GM21447 (cell line): Measurements from ENCODE around the gene DRD1.

Experiments used
- ATAC-seq: cut with Tn5 transposase; IDR thresholded peaks from one replicate; pipeline ENCODE4 v1.9.1; 2021; ENCODE audit not compliant: unreplicated experiment

DRD1 gene

DNA sequence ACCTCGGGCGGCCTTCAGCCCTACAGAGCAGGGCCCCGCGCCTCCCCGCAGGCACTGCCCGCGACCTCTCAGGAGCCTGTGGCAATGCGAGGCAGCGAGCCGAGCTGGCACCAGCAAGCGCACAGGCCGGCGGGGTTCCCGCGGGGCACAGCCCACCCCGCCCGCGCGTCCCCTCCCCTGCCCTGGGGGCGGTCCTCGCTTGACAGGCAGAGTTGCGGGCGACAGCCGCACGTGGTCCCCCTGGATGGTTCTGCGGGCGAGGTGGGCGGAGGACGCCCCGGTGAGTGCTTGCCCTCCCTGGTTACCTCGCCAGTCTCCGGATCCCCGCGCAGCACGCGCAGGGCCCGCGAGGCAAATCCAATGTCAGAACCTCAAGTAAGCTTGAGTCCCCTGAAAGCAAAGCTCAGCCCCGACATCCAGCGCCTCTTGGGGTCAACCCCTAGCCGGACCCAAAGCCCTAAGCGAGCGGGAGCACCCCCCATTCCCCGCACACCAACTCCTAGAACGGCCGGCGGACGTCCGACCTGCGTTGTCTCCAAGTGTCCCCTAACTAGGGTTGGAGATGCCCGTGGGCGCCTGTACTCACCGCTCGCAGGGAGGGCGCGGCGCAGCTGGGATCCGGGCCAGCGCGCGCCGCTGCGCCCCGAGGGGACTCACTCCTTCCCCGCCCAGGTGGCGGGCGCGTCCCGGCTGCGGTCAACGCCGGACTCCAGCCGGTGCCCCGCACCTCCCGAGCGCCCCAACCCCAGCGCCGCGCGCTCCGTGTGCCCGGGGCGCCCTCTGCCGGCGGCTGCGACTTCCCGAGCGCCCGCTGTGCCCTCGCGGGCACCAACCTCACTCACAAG lies at the start of gene DRD1:
DRD1 (minus strand) TSS at position 123 of the 845 bp plus-strand sequence. CDS start 1,083 bp downstream, outside the sequence.
- no peak for ATAC-seq

DNA sequence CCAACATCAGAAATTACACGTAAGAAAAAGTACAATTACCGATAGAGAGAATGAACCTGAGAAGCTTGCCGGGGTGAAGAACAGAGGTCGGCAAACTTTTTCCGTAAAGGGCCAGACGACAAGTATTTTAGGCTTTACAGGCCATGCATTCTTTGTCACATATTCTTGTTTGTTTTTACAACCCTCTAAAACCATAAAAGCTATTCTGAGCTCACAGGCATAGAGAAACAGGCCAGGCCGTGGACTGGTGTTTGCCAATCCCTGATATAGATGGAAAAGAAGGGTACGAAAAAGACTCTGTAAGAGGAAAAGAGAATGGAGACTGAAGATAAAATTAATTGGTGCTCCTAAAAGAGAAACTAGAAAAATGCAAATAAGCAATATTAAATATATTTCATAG lies 49.7 kb upstream of the DRD1 start:
- ATAC-seq = no peak

GRCh38 chr5:175493260-175493659 lies 49.3 kb upstream of the DRD1 start:
- no peak for ATAC-seq

- no peak for ATAC-seq
These were observed 47.2 kb upstream of the DRD1 start for GRCh38 chr5:175491223-175491622.

DNA sequence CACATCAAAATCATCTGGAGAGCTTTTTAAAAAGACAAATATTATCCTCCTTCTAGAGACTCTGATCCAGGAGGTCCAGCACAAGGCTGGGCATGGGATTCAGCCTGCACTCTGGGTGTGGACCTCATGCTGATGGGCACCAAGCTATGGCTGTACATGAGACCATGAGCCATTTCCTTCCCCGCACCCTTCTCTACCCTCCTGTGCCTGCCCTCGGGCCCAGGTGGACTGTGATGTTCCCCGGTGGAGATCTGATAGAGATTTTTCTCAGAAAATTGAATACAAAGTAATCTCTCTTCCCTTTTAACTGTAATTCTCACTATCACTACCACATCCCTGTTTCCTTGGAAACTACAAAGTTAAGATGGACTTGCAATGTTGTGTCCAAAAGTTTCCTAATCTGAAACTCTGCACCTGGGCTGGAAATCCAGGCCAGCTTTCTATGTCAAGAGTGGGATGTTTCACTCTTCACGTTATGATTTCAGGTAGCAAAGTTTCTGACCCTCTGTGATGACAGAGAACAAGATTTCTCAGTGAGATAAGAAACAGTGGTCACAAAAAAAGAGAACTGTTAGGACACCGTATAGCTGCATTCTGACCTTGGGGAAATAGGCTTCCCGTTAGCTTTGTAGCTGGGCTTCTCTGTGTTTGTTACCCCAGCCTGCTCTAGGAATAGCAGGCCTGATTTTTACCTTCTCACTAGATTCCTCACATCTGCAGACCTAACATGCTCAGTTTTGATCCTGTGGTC lies 45.9 kb upstream of the DRD1 start:
- ATAC-seq = no peak

- no peak for ATAC-seq
These were observed 43.7 kb upstream of the DRD1 start for GRCh38 chr5:175487514-175488222.

DNA sequence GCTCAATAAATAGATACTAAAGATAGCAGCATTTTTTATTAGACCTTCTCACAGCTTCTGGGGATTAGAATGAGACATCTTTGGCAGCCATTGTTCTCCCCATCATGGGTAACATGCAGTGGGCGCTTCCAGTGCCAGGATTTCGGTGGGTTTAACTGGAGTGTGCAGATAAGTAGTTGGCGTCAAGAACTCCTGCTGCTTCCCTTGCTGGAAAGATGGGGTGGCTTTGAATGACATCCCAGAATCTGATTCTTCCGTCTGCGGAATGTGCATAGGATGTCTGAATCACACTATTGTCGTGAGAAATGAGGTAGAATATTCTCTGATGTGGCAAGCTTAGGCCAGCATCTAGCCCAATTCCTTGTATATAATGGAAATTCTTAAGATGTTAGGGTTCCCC lies 41.6 kb upstream of the DRD1 start:
- ATAC-seq = no peak

DNA sequence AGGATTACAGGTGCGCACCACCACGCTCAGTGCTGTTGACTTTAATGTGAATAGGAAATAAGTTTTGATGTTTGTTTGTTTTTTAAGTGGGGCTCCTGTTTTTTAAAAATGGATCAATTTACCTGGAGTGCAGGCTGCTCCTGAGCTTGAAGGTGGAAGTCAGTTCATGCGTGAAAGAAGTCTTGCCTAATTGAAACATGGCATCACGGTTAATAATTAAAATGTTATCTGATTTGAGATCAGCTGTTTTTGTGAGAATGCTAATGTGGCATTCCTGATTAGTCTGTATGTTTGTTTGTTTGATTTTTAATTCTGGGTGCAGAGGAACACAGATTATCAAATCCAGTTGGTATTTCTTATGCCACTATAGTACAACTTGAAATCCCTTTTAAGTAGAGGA lies 40.8 kb upstream of the DRD1 start:
- ATAC-seq = no peak

GRCh38 chr5:175484322-175484721 lies 40.3 kb upstream of the DRD1 start:
- no peak for ATAC-seq

DNA sequence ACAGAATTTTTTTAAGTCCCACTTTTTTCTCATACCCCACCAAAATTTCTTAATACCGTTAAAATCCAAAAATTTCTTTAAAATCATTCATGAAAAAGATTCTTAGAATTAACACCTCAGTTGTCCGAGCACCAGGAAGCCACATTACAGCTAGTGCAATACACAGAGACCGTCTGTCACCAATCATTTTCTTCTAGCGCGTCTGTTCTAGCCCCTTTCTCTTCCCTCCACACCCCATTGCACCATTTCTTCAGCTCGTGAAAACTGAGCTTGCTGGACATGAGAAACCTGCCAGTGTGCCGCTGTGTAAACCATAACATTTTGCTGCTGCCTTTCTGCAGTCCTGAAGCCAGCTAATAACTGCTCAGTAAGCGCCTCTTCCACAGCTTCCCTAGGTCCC lies 39.4 kb upstream of the DRD1 start:
- ATAC-seq = no peak

GRCh38 chr5:175479125-175479881 lies 35.3 kb upstream of the DRD1 start:
- ATAC-seq = peak; percentile 13

DNA sequence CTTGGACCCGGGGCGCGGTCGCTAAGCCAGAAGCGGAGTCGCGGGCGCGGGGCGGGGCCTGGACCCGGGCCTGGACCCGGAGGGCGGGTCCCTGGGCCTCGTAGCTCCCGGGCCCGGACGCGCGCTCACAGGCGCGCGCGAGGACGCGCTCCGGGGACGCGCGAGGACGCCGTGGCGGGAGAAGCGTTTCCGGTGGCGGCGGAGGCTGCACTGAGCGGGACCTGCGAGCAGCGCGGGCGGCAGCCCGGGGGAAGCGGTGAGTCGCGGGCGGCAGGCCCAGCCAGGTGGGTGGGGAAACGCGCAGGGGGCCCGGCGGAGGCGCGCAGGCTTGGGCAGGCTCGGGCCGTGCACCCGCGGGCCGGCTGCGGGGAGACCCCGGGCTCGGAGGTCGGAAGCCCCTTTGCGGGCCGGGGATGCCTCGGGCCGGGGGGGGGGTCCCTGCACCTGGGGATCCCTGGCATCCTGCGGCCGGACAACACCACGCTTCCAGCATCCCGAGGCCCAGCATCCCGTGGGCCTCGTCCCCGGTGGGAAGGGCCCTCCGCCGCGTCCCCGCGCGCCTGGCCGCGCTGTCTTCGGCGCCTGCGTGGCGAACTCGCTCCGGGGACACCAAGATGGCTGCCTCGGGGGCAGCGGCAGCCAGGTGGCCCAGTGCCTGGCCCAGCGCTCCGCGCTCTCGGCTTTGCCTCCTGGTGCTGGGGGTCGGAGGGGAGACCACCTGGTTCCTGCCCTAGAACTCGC lies 34.6 kb upstream of the DRD1 start, which contains the start of gene SFXN1:
SFXN1 (plus strand) TSS at position 177 of the 741 bp plus-strand sequence. CDS start 13,544 bp downstream, outside the sequence.
- ATAC-seq = peak; percentile 89

DNA sequence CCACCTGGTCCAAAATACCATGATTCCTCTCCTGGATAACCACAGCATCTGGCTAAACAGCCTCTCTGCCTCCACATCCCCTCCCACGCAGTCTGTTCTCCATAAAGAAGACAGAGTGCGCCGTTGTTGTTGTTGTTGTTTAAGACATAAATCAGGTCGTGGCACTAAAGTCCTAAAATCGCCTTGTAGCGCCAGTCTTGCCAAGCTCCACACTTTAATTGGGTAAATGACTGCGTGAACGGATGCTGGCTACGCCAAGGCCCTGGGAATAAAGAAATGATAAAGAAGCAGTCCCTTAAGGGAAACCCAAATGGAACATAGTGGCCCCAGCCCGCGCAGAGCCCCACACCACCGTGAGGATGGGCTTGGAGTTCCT lies 34.0 kb upstream of the DRD1 start:
- ATAC-seq = no peak

- ATAC-seq = no peak
These were observed 33.5 kb upstream of the DRD1 start for GRCh38 chr5:175477440-175477839.

DNA sequence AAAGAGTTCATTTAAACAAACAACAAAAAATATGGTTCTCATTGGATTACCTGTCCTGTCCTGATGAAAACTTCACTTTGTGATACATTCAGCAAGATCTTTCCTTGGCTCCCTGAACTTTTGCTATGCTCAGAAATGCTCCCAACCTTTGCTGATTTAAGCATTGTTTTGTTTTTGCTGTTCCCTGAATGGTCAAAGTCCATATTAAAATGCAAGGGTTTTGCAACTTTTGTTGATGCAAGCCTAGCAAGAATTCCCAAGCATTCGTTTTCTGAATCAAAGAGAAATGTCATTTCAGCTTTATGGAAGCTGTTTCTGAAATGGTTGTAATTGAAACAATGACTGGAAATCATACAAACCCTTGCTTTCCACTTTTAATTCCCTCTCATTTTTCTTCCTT lies 31.3 kb upstream of the DRD1 start:
- ATAC-seq = no peak

- no peak for ATAC-seq
These were observed 28.4 kb upstream of the DRD1 start for GRCh38 chr5:175472378-175472777.

DNA sequence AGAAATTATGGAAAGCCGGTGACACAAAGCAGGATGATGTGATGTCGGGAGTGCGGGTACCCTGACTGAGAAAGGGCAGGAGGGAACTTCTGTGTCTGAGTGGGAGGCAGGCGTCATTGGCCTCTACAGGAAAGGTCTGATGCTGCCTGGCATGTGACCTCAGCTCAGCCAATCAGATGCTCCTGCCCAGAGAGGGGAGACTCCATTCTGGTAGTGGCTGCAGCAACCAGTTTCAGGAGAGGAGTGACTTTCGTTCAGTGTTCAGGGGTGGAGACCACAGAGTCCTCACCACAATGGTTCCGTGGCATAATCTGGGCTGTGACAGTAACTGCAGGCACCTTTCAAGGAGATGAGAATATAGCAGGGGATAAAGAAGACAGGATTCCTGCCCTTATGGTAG lies 27.6 kb upstream of the DRD1 start:
- no peak for ATAC-seq

DNA sequence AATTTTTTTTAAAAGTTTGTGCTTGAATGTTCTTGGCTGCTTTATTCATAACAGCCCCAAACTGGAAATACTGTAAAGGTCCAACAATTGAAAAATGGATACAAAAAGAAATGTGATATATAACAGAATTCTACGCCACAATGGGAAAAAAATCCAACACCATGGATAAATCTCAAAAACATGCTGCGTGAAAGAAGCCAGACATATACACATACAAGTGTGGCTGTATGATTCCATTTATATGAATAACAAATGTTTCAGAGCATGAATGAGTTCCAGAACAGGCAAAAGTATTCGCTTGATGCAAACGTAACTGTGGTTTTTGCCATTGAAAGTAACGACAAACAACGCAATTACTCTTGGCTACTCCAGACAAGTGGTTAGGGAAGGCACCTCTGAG lies 27.2 kb upstream of the DRD1 start:
- no peak for ATAC-seq

- no peak for ATAC-seq
These were observed 26.8 kb upstream of the DRD1 start for GRCh38 chr5:175470781-175471180.

- no peak for ATAC-seq
These were observed 25.9 kb upstream of the DRD1 start for GRCh38 chr5:175469916-175470315.
